M059J (cell line): ENCODE results near the gene DOLK. TPM values are rescaled to one million over a fixed set of nuclear protein-coding genes. Genes with fewer than 3 reads are reported as not detected.

Source experiments
- DNase-seq: peaks from one replicate; pipeline ENCODE4 v3.0.0-alpha.2; 2012; ENCODE audit warnings: low read depth
- total RNA-seq: library from RNA; depleted of rRNA; stranded (reverse); fragments of >200 nt; shearing (Covaris generic); gene quantifications from 2 replicates; pipeline ENCODE4 v1.2.3, GENCODE V29; 2014; rRNA removed

DOLK gene
- total RNA-seq, 1 experiment from 2014 or later: 29.8 TPM

GRCh38 chr9:128906741-128907140 is 40.7 kb downstream of the DOLK start:
- DNase-seq: no peak

- no peak for DNase-seq
Measured at GRCh38 chr9:128905964-128906363, 41.4 kb downstream of the DOLK start.

- DNase-seq: peak; percentile 81
Measured at GRCh38 chr9:128903871-128904620, 43.4 kb downstream of the DOLK start.

GRCh38 chr9:128903079-128903461 is 44.3 kb downstream of the DOLK start:
- no peak for DNase-seq

GRCh38 chr9:128902351-128903078 is 44.9 kb downstream of the DOLK start:
- peak; percentile 35 for DNase-seq

GRCh38 chr9:128901822-128902221 is 45.6 kb downstream of the DOLK start:
- DNase-seq: no peak

GRCh38 chr9:128901379-128901778 is 46.0 kb downstream of the DOLK start:
- DNase-seq: no peak

GRCh38 chr9:128899566-128900322 is 47.7 kb downstream of the DOLK start:
- peak; percentile 44 for DNase-seq

GRCh38 chr9:128898845-128899565 is 48.4 kb downstream of the DOLK start:
- DNase-seq: no peak

GRCh38 chr9:128898382-128898781 is 49.0 kb downstream of the DOLK start:
- no peak for DNase-seq

- DNase-seq: no peak
Measured at GRCh38 chr9:128895556-128895955, 51.8 kb downstream of the DOLK start.

Other genes starting within 250 kb of the DOLK start
- 3.5 and 7.4 TPM in 2 replicates for gene PKN3, start 245.1 kb downstream of the DOLK start, total RNA-seq
- 154 and 175 TPM in 2 replicates for gene ZDHHC12, start 223.5 kb downstream of the DOLK start, total RNA-seq
- gene ZER1, start 175.7 kb downstream of the DOLK start, total RNA-seq: 24.5 and 30.1 TPM in 2 replicates
- gene TBC1D13, start 160.3 kb downstream of the DOLK start, total RNA-seq: 31.6 and 58.7 TPM in 2 replicates
- gene ENDOG, start 129.1 kb downstream of the DOLK start, total RNA-seq: 10.3 and 18.9 TPM in 2 replicates
- gene SPOUT1, start 117.8 kb downstream of the DOLK start, total RNA-seq: 32.8 and 37.2 TPM in 2 replicates
- gene KYAT1, start 65.7 kb downstream of the DOLK start, total RNA-seq: 12.7 and 15.9 TPM in 2 replicates
- gene LRRC8A, start 65.5 kb downstream of the DOLK start, total RNA-seq: 47.9 and 65.2 TPM in 2 replicates
- not detected in 2 replicates for gene PHYHD1, start 26.6 kb downstream of the DOLK start, total RNA-seq
- gene NUP188, start 96 bp upstream of the DOLK start, total RNA-seq: 67.6 and 77.6 TPM in 2 replicates
- 18.1 and 28.8 TPM in 2 replicates for gene SH3GLB2, start 80.7 kb upstream of the DOLK start, total RNA-seq
- 19.5 and 23.3 TPM in 2 replicates for gene MIGA2, start 89.0 kb upstream of the DOLK start, total RNA-seq
- 25.7 and 32.4 TPM in 2 replicates for gene DOLPP1, start 133.5 kb upstream of the DOLK start, total RNA-seq
- 39.3 and 46.0 TPM in 2 replicates for gene CRAT, start 163.2 kb upstream of the DOLK start, total RNA-seq
- 106 and 152 TPM in 2 replicates for gene PTPA, start 163.8 kb upstream of the DOLK start, total RNA-seq
- 43.1 and 75.3 TPM in 2 replicates for gene IER5L, start 230.7 kb upstream of the DOLK start, total RNA-seq